Adrenal gland (tissue), 12 donors: ENCODE measurements around the gene ZNF282. TPM values are rescaled to one million over a fixed set of nuclear protein-coding genes. Genes with fewer than 3 reads are reported as not detected.
"Not testable (repeated sequence)": the region's sequence is repeated elsewhere in the genome, so short reads cannot be mapped to it uniquely, and the experiment has no call there.

ENCODE experiments used
- DNase-seq, 7 donors: peaks; one replicate each; pipeline ENCODE4 v3.0.0-alpha.2; 2019 to 2020
- H3K27ac ChIP-seq, 5 donors: fragments of 200-600 bp; sonication (generic) in 4 of 5; 1 replicate in 3 of 5; 2 replicates in 2 of 5; pipeline versions ENCODE4 v1.5.1 to v1.8.0; 2016 to 2020; ENCODE audit warnings: mild to moderate bottlenecking in 1 of 5
- H3K27me3 ChIP-seq: fragments of 200-600 bp; 2 replicates; pipeline ENCODE4 v1.8.0; 2021
- H3K36me3 ChIP-seq, 2 donors: fragments of 200-600 bp; replicated peaks in 1 of 2; 1 replicate in 1 of 2; 2 replicates in 1 of 2; pipeline versions ENCODE4 v1.5.1 to v1.8.0; 2018 to 2022
- H3K4me1 ChIP-seq, 2 donors: fragments of 200-600 bp; replicated peaks in 1 of 2; 1 replicate in 1 of 2; 2 replicates in 1 of 2; pipeline versions ENCODE4 v1.5.1 to v1.8.0; 2018 to 2021
- H3K4me3 ChIP-seq, 4 donors: fragments of 200-600 bp; sonication (generic) in 3 of 4; one replicate each; pipeline ENCODE4 v1.5.1; 2016 to 2018
- H3K9me3 ChIP-seq, 3 donors: fragments of 200-600 bp; sonication (generic) in 1 of 3; replicated peaks in 1 of 3; 1 replicate in 2 of 3; 2 replicates in 1 of 3; pipeline versions ENCODE4 v1.5.1 to v1.8.0; 2016 to 2021
- POLR2A ChIP-seq, 2 donors: fragments of 450-650 bp; IDR thresholded peaks; one replicate each; pipeline ENCODE4 v1.6.1; 2017; ENCODE audit warnings: antibody characterized with exemption in 2 of 2, mild to moderate bottlenecking in 2 of 2, moderate library complexity in 1 of 2
- WGBS, 4 donors: extraction: QIAGEN DNeasy Blood & Tissue Kit in 2 of 4; methylation state at CpG; one replicate each; pipeline versions ENCODE4 v1.1.5 to v1.1.7; 2013 to 2017; 5-methylcytosine and 5-hydroxymethylcytosine counted together
- intact Hi-C, 2 donors: fragments of 100-400 bp; cut with DNase I; formaldehyde crosslinking; loops; one replicate each; pipeline versions ENCODE4 v1.14.1 to v1.15.0; 2022 to 2023
- polyA plus RNA-seq, 3 donors: library from polyadenylated mRNA; stranded (reverse); fragments of 200-250 nt in 2 of 3; fragments of 350-450 nt in 1 of 3; fragmentation: Illumina TruSeq in 1 of 3; extraction: RNeasy Lipid Tissue Mini Kit (QIAGEN cat#74804) in 1 of 3; gene quantifications; one replicate each; pipeline ENCODE4 v1.2.3, GENCODE V29; 2013 to 2014
- small RNA-seq, 2 donors: library from RNA; depleted of rRNA; stranded (forward); fragments of <200 nt; gene quantifications; one replicate each; pipeline ENCODE3, GENCODE V24; 2016
- total RNA-seq, 9 donors: library from RNA; depleted of rRNA in 4 of 9; stranded (reverse); fragments of >200 nt in 4 of 9; fragments of 120-200 nt in 1 of 9; fragmentation: NEBNext Ultra II Directional in 1 of 9; extraction: Animal tissue kit (Norgen Biotek cat#: 25700) in 1 of 9; gene quantifications; one replicate each; pipeline versions ENCODE4 v1.1.0 to v1.2.4, GENCODE V29; 2013 to 2023
- TF ChIP-seq, protein P1 (sequence below), 6 experiments: fragments of 450-650 bp in 4 of 6; fragments of 200-600 bp in 2 of 6; sonication (generic) in 1 of 6; IDR thresholded peaks; 1 replicate in 5 of 6; 2 replicates in 1 of 6; pipeline versions ENCODE4 v1.5.1 to v1.8.0; 2016 to 2021; ENCODE audit warnings: antibody characterized with exemption in 6 of 6, mild to moderate bottlenecking in 2 of 6, moderate library complexity in 1 of 6
- donor health status: healthy with polysubstance abuse.
- donor health status: Bipolar disorder and iron deficiency.
- donor health status: DM: yes; HTN: yes; CAD: no.
- donor health status: DM: no; HTN: no; CAD: no.
- donor health status: DM: no; HTN: no; CAD: no.
- donor health status: DM: yes; HTN: yes; CAD: no.

ZNF282 gene
- total and polyA plus RNA-seq, 12 donors, result 3.6 to 33.8 (median 16.0) TPM

DNA sequence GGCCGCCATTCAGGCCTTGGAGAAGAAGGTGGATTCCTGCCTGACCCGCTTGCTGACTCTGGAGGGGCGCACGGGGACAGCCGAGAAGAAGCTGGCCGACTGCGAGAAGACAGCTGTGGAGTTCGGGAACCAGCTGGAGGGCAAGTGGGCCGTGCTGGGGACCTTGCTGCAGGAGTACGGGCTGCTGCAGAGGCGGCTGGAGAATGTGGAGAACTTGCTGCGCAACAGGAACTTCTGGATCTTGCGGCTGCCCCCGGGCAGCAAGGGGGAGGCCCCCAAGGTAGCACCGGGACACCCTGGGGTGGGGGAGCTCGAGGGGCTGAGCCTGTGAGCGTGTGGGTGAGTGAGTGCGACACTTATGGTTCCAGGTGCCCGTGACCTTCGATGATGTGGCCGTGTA is 71.1 kb downstream of the ZNF282 start:
- TF ChIP-seq POLR2A (IDR thresholded peaks at IDR 0.05), result no peak
- TF ChIP-seq, protein P1, sequence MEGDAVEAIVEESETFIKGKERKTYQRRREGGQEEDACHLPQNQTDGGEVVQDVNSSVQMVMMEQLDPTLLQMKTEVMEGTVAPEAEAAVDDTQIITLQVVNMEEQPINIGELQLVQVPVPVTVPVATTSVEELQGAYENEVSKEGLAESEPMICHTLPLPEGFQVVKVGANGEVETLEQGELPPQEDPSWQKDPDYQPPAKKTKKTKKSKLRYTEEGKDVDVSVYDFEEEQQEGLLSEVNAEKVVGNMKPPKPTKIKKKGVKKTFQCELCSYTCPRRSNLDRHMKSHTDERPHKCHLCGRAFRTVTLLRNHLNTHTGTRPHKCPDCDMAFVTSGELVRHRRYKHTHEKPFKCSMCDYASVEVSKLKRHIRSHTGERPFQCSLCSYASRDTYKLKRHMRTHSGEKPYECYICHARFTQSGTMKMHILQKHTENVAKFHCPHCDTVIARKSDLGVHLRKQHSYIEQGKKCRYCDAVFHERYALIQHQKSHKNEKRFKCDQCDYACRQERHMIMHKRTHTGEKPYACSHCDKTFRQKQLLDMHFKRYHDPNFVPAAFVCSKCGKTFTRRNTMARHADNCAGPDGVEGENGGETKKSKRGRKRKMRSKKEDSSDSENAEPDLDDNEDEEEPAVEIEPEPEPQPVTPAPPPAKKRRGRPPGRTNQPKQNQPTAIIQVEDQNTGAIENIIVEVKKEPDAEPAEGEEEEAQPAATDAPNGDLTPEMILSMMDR (IDR thresholded peaks at IDR 0.05), result no peak
- Histone ChIP-seq H3K27me3 (no peaks in the 10 kb centered on the region), H3K9me3 (no peaks in the 10 kb centered on the region), H3K4me1 (peaks cover 9 to 17% of the 10 kb centered on the region in 2 donors), H3K27ac (no peak overlapping the region), H3K36me3 (peaks cover 0 to 29% of the 10 kb centered on the region in 2 donors), H3K4me3 (no peak overlapping the region)
- intact Hi-C loops, result no loop called here
- peak in 1 of 7 donors; percentile 44 for DNase-seq
- WGBS, 4 donors, result 93 to 98% (median 94%) methylated on average over 5 to 21 of the region's 21 CpGs

DNA sequence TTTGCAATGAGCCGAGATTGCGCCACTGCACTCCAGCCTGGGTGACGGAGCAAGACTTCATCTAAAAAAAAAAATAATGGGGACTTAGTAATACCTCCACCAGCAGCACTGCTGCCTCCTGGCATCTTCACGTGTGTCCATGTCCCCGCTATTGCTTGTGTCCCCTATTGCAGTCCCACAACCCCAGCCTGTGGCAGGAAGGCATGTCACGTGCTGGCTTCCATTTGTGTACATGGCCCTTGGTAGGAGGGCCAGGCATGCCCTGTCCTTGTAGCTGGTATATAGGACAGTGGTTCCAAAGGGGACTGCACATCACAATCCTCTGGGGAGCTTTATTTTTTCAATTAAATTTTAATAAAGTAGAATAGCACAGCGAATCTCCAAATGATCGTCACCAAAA is 72.4 kb downstream of the ZNF282 start:
- intact Hi-C loops, result no loop called here
- DNase-seq, result peak in 1 of 7 donors; percentile 15
- Histone ChIP-seq H3K9me3 (no peaks in the 10 kb centered on the region), H3K27me3 (no peaks in the 10 kb centered on the region), H3K4me1 (peaks cover 2 to 12% of the 10 kb centered on the region in 2 donors), H3K4me3 (no peak overlapping the region), H3K27ac (no peak overlapping the region), H3K36me3 (peaks cover 0 to 37% of the 10 kb centered on the region in 2 donors)
- TF ChIP-seq, protein P1 (IDR thresholded peaks at IDR 0.05), result no peak
- no peak for TF ChIP-seq POLR2A (IDR thresholded peaks at IDR 0.05)
- WGBS, 4 donors, result 93 to 96% (median 94%) methylated on average over 8 of the region's 8 CpGs

DNA sequence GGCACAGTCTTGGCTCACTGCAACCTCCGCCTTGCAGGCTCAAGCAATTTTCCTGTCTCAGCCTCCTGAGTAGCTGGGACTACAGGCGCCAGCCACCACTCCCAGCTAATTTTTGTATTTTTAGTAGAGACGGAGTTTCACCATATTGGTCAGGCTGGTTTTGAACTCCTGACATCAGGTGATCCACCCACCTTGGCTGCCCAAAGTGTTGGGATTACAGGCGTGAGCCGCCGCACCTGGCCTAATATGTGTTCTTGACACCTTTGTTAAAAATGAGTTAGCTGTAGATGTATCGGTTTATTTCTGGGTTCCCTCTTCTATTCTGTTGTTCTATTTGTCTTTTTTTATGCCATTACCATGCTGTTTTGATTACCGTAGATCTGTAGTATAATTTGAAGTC is 79.1 kb downstream of the ZNF282 start:
- H3K4me1 ChIP-seq, H3K27ac ChIP-seq, H3K27me3 ChIP-seq, H3K9me3 ChIP-seq, DNase-seq, intact Hi-C loops, H3K4me3 ChIP-seq: not testable (repeated sequence)
- 94 to 98% (median 98%) methylated on average over 8 of the region's 8 CpGs for WGBS, 4 donors
- peaks cover 0 to 54% of the 10 kb centered on the region in 2 donors for H3K36me3 ChIP-seq

Small RNAs within 50 kb of the gene (small RNA-seq; reads per million reads assigned to genes)
- 0 reads per million in 2 donors for gene AC004890.1

Other genes starting within 250 kb of the ZNF282 start
- 100 to 1,000 TPM in 2 of 9 donors, 10 to 100 TPM in 7; 52.1 to 123 (median 71.7) TPM for gene PDIA4, start 167.0 kb upstream of the ZNF282 start, total RNA-seq
- gene PDIA4, start 167.0 kb upstream of the ZNF282 start, polyA plus RNA-seq, result 10 to 100 TPM; 19.9 to 91.3 (median 26.1) TPM
- 10 to 100 TPM in 1 of 9 donors, 1 to 10 TPM in 8; 4.2 to 13.0 (median 5.3) TPM for gene ZNF786, start 104.8 kb upstream of the ZNF282 start, total RNA-seq
- gene ZNF786, start 104.8 kb upstream of the ZNF282 start, polyA plus RNA-seq, result 1 to 10 TPM; 2.6 to 5.1 (median 3.5) TPM
- 1 to 10 TPM in 8 of 9 donors, under 1 TPM in 1; 0.36 to 3.1 (median 1.5) TPM for gene ZNF425, start 69.2 kb upstream of the ZNF282 start, total RNA-seq
- 1 to 10 TPM in 2 of 3 donors, under 1 TPM in 1; 0.71 to 2.9 (median 1.4) TPM for gene ZNF425, start 69.2 kb upstream of the ZNF282 start, polyA plus RNA-seq
- 10 to 100 TPM in 8 of 9 donors, 1 to 10 TPM in 1; 7.4 to 18.7 (median 14.1) TPM for gene ZNF398, start 48.1 kb upstream of the ZNF282 start, total RNA-seq
- 1 to 10 TPM; 2.0 to 8.5 (median 3.6) TPM for gene ZNF398, start 48.1 kb upstream of the ZNF282 start, polyA plus RNA-seq
- gene ZNF212, start 44.1 kb downstream of the ZNF282 start, total RNA-seq, result 10 to 100 TPM in 4 of 9 donors, 1 to 10 TPM in 5; 5.7 to 22.7 (median 8.3) TPM
- 10 to 100 TPM in 2 of 3 donors, 1 to 10 TPM in 1; 5.5 to 14.5 (median 14.5) TPM for gene ZNF212, start 44.1 kb downstream of the ZNF282 start, polyA plus RNA-seq
- 10 to 100 TPM in 3 of 9 donors, 1 to 10 TPM in 6; 4.5 to 15.4 (median 8.0) TPM for gene ZNF783, start 66.7 kb downstream of the ZNF282 start, total RNA-seq
- 10 to 100 TPM in 1 of 3 donors, 1 to 10 TPM in 2; 3.2 to 23.6 (median 9.1) TPM for gene ZNF783, start 66.7 kb downstream of the ZNF282 start, polyA plus RNA-seq